ENCODE results near the gene IDUA.

- TF ChIP-seq CTCF (IDR thresholded peaks at IDR 0.05) (no peak), ZFX (IDR thresholded peaks at IDR 0.05; ENCODE audit: borderline replicate concordance) (no peak)
These were observed 5.7 kb downstream of the IDUA start for GRCh38 chr4:992297-993110.
